ENCODE data around the gene MST1.

MST1 gene

GRCh38 chr3:49654955-49655556 is 34.2 kb downstream of the MST1 start:
- DNase-seq: no peak

- no peak for DNase-seq
Measured at GRCh38 chr3:49654176-49654825, 35.0 kb downstream of the MST1 start.

DNA sequence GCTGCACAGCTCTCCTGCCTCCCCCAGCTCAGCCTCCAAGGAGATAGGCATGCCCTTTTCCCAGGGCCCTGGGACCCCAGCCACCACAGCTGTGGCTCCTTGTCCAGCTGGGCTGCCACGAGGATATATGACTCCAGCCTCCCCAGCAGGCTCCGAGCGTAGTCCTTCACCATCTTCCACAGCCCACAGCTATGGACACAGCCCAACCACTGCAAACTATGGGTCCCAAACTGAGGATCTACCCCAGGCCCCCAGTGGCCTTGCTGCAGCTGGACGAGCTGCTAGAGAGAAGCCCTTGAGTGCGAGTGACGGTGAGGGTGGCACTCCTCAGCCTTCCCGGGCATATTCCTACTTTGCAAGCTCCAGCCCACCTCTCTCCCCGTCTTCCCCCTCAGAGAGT is 35.7 kb downstream of the MST1 start:
- DNase-seq: no peak

DNA sequence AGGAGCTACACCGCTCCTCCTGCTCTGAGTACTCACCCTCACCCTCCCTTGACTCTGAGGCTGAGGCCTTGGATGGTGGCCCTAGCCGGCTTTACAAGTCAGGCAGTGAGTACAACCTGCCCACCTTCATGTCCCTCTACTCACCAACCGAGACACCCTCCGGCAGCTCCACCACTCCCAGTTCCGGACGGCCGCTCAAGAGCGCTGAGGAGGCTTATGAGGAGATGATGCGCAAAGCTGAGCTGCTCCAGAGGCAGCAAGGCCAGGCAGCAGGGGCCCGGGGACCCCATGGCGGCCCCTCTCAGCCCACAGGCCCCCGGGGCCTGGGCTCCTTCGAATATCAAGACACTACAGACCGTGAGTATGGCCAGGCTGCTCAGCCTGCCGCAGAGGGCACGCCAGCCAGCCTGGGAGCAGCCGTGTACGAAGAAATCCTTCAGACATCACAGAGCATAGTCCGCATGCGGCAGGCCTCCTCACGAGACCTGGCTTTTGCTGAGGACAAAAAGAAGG is 36.3 kb downstream of the MST1 start:
- no peak for DNase-seq

GRCh38 chr3:49652218-49652902 is 36.9 kb downstream of the MST1 start:
- DNase-seq: no peak

DNA sequence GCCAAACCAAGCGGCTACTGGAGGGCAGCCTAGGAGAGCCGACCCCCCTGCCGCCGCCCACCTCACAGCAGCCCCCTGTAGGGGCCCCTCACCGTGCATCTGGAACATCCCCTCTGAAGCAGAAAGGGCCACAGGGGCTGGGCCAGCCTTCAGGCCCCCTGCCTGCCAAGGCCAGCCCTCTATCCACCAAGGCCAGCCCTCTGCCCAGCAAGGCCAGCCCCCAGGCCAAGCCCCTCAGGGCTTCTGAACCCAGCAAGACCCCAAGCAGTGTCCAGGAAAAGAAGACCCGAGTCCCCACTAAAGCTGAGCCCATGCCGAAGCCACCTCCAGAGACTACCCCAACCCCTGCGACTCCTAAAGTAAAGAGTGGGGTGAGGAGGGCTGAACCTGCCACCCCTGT is 38.6 kb downstream of the MST1 start:
- DNase-seq: no peak

DNA sequence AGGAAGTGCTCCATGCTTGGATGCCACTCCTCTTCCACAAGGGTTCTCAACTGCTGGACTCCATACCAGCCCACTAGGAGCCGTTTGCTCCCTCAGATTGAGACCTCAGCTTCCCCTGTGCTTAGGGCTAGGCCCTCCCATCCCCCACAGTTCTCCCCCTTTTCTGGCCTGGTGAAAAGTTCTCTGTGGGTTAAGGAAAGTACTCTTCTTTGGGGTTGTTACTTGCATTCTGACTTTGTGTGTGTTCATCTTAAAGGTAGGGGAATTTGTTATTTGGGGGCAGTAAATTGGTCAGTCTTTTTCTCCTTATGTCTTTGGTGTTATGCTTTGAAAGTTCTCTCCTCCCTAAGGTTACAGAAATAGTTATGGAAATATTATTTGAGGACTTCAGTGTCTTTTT is 39.1 kb downstream of the MST1 start:
- DNase-seq: no peak

GRCh38 chr3:49649576-49649975 is 39.7 kb downstream of the MST1 start:
- no peak for DNase-seq

DNA sequence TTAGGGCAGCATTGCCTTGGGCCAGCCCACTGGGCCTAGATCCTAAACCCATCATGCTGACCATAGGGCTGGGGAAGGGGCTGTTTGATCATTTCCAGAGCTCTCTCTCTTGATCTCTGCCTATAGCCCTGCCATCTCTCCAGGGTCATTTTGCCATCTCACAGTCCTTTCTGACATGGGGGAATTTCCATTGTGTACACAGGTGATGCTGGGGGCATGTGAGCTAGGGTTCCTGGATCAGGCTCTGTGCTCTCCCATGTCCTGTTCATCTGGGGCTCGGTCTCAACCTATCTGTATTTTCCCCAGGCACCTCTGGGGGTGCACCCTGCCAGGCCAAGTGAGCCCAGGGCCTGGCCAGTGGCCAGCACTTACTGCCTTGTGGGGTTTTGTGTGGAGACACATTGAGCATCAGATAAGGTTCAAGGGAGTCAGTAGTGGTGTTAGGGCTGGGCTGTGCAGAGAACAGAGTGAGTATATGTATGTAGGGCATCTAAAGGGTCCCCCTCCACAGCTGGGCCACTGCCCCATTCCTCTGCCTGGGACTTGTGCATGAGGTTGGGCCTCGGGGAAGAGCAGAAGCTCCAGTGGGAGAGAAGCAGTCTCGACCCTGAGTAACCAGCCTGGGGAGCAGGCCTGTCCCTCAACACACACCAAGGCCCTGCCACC is 40.8 kb downstream of the MST1 start:
- no peak for DNase-seq

DNA sequence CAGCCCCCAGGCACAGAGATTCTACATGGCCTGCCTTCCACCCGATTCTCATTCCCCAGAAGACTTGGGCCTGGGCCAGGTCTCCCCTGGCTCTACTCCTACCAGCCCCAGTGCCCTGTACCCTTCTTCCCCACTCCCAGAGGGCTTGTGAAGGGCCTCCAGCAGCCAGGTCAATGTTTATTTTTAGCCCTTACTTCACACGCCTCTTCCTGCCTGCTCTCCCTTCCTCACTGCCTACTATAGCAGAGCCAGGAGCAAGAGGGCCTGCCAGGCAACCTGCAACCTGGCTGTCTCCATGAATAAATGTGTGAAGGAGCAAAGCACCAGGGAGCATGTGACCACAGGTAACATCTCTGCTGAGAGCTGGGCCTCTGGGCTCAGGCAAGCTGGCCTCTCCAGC is 41.5 kb downstream of the MST1 start:
- no peak for DNase-seq

DNA sequence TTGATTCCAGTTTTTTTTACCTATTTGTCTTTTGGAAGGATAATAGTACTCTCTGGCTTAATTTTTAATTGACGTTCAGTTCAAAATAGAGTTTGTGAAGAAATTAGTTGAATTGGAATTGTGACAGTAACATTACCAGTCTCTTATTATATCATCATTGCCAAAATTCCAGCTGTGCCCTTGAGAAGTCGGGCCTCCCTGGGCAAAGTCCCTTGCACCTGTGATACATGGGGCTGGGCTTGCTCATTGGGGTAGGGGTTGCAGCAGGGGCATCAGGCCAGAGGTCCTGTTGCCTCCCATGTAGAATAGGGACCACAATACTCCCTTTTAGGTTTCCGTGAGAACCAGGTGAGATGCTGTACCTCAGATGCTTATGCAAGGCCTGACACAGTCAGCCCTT is 43.0 kb downstream of the MST1 start:
- DNase-seq: no peak

DNA sequence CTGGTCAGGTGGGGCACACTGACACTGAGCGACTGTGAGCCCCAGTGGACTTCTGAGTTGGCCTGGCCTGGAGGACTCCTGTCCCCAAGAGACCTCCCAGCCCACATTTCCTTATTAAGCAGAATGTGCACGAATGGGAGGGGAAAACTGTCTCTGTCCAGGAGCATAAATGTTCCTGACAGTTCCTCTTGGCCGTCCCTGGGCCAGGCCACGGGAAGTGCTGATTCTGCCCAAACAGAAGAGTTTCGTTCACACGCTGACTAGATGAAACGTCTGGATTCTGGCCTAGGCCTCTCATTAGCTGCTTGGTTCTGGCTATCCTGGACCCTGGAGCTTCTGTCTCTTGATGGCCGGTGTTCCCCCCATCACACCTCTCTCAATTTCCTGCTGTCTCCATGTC is 44.6 kb downstream of the MST1 start:
- DNase-seq: no peak

GRCh38 chr3:49642708-49643145 is 46.5 kb downstream of the MST1 start:
- no peak for DNase-seq

DNA sequence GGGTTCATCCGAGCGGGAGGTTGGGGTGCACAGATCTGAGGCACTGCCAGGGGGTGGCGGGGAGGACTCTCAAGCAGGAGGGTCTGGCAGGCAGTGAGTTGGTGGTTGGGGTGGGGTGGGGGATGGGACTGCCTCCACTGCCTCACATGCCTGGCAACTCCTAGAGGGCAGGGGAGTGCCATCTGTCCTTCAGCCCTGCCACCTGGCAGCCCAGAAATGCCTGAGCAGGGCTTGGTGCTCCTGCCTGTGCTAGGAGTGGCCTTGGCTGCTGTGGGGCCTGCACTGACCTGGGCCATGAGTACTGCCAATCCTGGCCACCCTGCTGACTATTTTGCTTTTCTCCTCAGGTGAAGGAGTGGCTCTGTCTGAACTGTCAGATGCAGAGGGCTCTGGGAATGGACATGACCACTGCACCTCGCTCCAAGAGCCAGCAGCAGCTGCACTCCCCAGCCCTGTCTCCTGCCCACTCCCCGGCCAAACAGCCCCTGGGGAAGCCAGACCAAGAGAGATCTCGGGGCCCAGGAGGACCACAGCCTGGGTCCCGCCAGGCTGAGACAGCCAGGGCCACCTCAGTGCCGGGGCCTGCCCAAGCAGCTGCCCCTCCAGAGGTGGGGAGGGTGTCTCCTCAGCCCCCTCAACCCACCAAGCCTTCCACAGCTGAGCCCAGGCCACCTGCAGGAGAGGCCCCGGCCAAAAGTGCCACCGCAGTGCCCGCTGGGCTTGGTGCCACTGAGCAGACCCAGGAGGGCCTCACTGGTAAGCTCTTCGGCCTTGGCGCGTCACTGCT is 47.2 kb downstream of the MST1 start:
- no peak for DNase-seq

DNA sequence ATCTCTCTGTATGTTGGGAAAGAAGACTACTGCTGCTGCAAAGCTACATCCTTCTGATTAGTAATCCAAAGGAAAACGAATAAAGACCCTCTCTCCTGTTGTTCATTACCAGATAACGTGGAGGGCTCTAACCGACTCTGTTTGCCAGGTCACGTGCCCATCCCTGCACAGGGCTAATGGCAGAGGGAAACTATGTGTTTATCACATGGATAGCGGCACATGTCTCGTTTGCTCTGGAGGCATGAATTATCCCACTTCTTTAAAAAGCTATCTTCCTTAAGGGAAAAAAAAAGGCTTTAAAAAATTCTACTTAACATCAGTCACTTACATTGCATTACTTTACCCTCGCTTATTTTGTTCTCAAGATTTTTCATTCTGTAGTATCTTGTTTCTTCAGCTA is 48.0 kb downstream of the MST1 start:
- no peak for DNase-seq

- DNase-seq: no peak
Measured at GRCh38 chr3:49639551-49639950, 49.7 kb downstream of the MST1 start.

GRCh38 chr3:49638445-49638844 is 50.8 kb downstream of the MST1 start:
- no peak for DNase-seq

- no peak for DNase-seq
Measured at GRCh38 chr3:49636883-49637609, 52.2 kb downstream of the MST1 start.

GRCh38 chr3:49634736-49635135 is 54.5 kb downstream of the MST1 start:
- DNase-seq: no peak

Measured in CD4-positive, alpha-beta T cell treated with Interleukin-10 for 1 hour (primary cell).